HEK293 (cell line): Measurements from ENCODE around the gene KCTD18.
A peak's percentile ranks its signal among the peaks of the same experiment; 100 is the strongest.

Experiments
- CTCF ChIA-PET: fragments of 350-600 bp; formaldehyde crosslinking; extraction: SDS; loops from one replicate; lab custom pipeline; 2021; ENCODE audit warnings: antibody characterized with exemption; lab: Yijun Ruan, JAX
- POLR2A ChIA-PET: fragments of 300-600 bp; formaldehyde crosslinking; extraction: SDS; loops from one replicate; lab custom pipeline; 2020; ENCODE audit warnings: antibody characterized with exemption, inconsistent platforms; lab: Yijun Ruan, JAX
- H3K27ac ChIP-seq: fragments of 200-500 bp; sonication (Bioruptor generic); 2 replicates; pipeline ENCODE4 v1.5.1; 2014; ENCODE audit warnings: low read depth, low read length, control low read depth, inconsistent platforms; ENCODE audit errors: extremely low read depth
- H3K36me3 ChIP-seq, 2 experiments: fragments of 200-500 bp in 1 of 2; sonication (Bioruptor generic) in 1 of 2; 1 replicate in 1 of 2; 2 replicates in 1 of 2; pipeline ENCODE4 v1.5.1; 2014 to 2017; ENCODE audit warnings: inconsistent platforms in 2 of 2, low read length in 2 of 2; ENCODE audit not compliant: control insufficient read depth in 2 of 2, insufficient read depth in 1 of 2
- H3K4me1 ChIP-seq: fragments of 200-500 bp; sonication (Bioruptor generic); 2 replicates; pipeline ENCODE4 v1.5.1; 2014; ENCODE audit warnings: mild to moderate bottlenecking, low read length, inconsistent platforms; ENCODE audit not compliant: control insufficient read depth, insufficient read depth
- H3K4me3 ChIP-seq: 2 replicates; pipeline ENCODE4 v1.5.1; 2011; ENCODE audit warnings: low read depth, mild to moderate bottlenecking, control low read depth, low read length, moderate library complexity
- H3K9me3 ChIP-seq: fragments of 200-500 bp; sonication (Bioruptor generic); 2 replicates; pipeline ENCODE4 v1.5.1; 2014; ENCODE audit warnings: low read depth, low read length, inconsistent platforms; ENCODE audit not compliant: control insufficient read depth, insufficient read depth
- CTCF ChIP-seq: fragments of 450-650 bp; formaldehyde crosslinking; IDR thresholded peaks from 2 replicates; pipeline ENCODE4 v1.5.1; 2016; ENCODE audit warnings: missing biosample characterization, missing genetic modification characterization
- FEZF1 ChIP-seq: fragments of 450-650 bp; formaldehyde crosslinking; IDR thresholded peaks from 2 replicates; pipeline ENCODE4 v1.5.1; 2016; ENCODE audit warnings: missing biosample characterization, missing genetic modification characterization
- HIC1 ChIP-seq: fragments of 450-650 bp; formaldehyde crosslinking; IDR thresholded peaks from 2 replicates; pipeline ENCODE4 v1.5.1; 2016; ENCODE audit warnings: missing biosample characterization, missing genetic modification characterization
- KLF1 ChIP-seq: fragments of 450-650 bp; formaldehyde crosslinking; IDR thresholded peaks from 2 replicates; pipeline ENCODE4 v1.5.1; 2016; ENCODE audit warnings: missing biosample characterization, missing genetic modification characterization
- MZF1 ChIP-seq: fragments of 450-650 bp; formaldehyde crosslinking; IDR thresholded peaks from 2 replicates; pipeline ENCODE4 v1.5.1; 2017; ENCODE audit warnings: missing biosample characterization, missing genetic modification characterization, borderline replicate concordance
- PATZ1 ChIP-seq: fragments of 450-650 bp; formaldehyde crosslinking; IDR thresholded peaks from 2 replicates; pipeline ENCODE4 v1.5.1; 2016; ENCODE audit warnings: missing biosample characterization, missing genetic modification characterization
- REST ChIP-seq: fragments of 450-650 bp; formaldehyde crosslinking; IDR thresholded peaks from 2 replicates; pipeline ENCODE4 v1.5.1; 2016; ENCODE audit warnings: missing biosample characterization, missing genetic modification characterization
- SP7 ChIP-seq: fragments of 450-650 bp; formaldehyde crosslinking; IDR thresholded peaks from 2 replicates; pipeline ENCODE4 v1.5.1; 2016; ENCODE audit warnings: missing biosample characterization, missing genetic modification characterization
- ZFHX2 ChIP-seq: fragments of 450-650 bp; formaldehyde crosslinking; conservative IDR thresholded peaks from 2 replicates; pipeline ENCODE4 v1.5.1; 2016; ENCODE audit warnings: missing biosample characterization, missing genetic modification characterization
- ZNF146 ChIP-seq: fragments of 450-650 bp; formaldehyde crosslinking; IDR thresholded peaks from 2 replicates; pipeline ENCODE4 v1.5.1; 2016; ENCODE audit warnings: missing biosample characterization, missing genetic modification characterization
- ZNF174 ChIP-seq: fragments of 450-650 bp; formaldehyde crosslinking; IDR thresholded peaks from 2 replicates; pipeline ENCODE4 v1.5.0; 2017; ENCODE audit warnings: missing biosample characterization, mild to moderate bottlenecking, missing genetic modification characterization
- ZNF211 ChIP-seq: fragments of 450-650 bp; formaldehyde crosslinking; IDR thresholded peaks from 2 replicates; pipeline ENCODE4 v1.5.1; 2016; ENCODE audit warnings: low read depth, missing biosample characterization, missing genetic modification characterization
- ZNF366 ChIP-seq: fragments of 450-650 bp; formaldehyde crosslinking; conservative IDR thresholded peaks from 2 replicates; pipeline ENCODE4 v1.5.1; 2016; ENCODE audit warnings: missing biosample characterization, missing genetic modification characterization
- ZNF37A ChIP-seq: fragments of 450-650 bp; IDR thresholded peaks from 2 replicates; pipeline ENCODE4 v1.5.1; 2018; ENCODE audit warnings: missing biosample characterization, missing genetic modification characterization
- ZNF449 ChIP-seq: fragments of 450-650 bp; formaldehyde crosslinking; IDR thresholded peaks from 2 replicates; pipeline ENCODE4 v1.5.1; 2017; ENCODE audit warnings: missing biosample characterization, mild to moderate bottlenecking, missing genetic modification characterization, moderate library complexity
- ZNF501 ChIP-seq: fragments of 450-650 bp; formaldehyde crosslinking; IDR thresholded peaks from 2 replicates; pipeline ENCODE4 v1.5.1; 2016; ENCODE audit warnings: missing biosample characterization, missing genetic modification characterization
- ZNF558 ChIP-seq: fragments of 450-650 bp; formaldehyde crosslinking; IDR thresholded peaks from 2 replicates; pipeline ENCODE4 v1.5.1; 2016; ENCODE audit warnings: missing biosample characterization, missing genetic modification characterization
- ZNF596 ChIP-seq: fragments of 450-650 bp; IDR thresholded peaks from 2 replicates; pipeline ENCODE4 v1.5.0; 2018; ENCODE audit warnings: missing biosample characterization, mild to moderate bottlenecking, missing genetic modification characterization, moderate library complexity
- ZNF660 ChIP-seq: fragments of 450-650 bp; IDR thresholded peaks from 2 replicates; pipeline ENCODE4 v1.5.1; 2018; ENCODE audit warnings: missing biosample characterization, mild to moderate bottlenecking, missing genetic modification characterization
- ZNF76 ChIP-seq: fragments of 450-650 bp; formaldehyde crosslinking; IDR thresholded peaks from 2 replicates; pipeline ENCODE4; 2016; ENCODE audit warnings: low read depth, missing biosample characterization, missing genetic modification characterization, borderline replicate concordance
- ZNF785 ChIP-seq: fragments of 450-650 bp; formaldehyde crosslinking; IDR thresholded peaks from 2 replicates; pipeline ENCODE4 v1.5.1; 2016; ENCODE audit warnings: missing biosample characterization, missing genetic modification characterization
- TF ChIP-seq, protein P1 (sequence below): IDR thresholded peaks from 2 replicates; pipeline ENCODE4 v1.6.1; 2011; ENCODE audit warnings: mild to moderate bottlenecking, low read depth, low read length, borderline replicate concordance

Gene KCTD18

DNA sequence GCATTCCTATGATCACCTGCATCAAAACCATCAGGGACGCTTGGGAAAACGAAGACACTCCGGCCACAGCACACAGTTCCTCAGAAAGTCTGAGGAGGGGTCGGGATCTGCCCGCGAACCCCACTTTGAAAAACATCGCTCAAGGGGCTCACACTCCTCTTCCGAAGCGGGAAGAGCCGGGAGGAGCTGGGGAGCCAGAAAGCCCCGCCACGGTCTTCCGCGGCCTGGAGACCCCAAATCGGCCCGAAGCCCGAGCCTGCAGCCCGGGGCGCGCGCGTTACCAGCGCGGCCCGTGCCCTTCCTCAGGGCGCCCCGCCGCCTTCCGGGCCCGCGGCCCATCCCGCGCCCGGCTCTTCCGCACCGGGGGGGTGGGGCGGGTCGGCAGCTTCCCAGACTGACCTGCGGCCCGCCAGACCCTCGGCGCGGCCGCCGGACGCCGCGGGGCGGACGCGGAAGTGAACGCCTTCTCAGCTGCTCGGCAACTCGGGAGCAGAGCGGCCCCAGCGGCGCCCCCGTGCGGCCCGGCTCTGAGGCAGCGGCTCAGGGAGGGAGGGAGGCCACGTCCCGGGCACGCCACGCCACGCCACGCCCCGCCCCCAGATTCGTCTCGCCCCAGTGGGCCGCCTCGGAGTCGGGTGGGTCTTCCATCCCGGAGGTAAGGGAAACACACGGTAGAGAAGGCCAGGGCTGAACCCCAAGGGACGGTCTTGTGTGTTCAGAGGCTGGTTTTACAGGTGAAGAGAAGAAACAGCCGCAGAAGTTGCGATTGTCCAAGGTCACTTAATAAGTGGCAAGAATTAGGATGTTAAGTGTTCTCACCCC is at the start of gene KCTD18:
Gene KCTD18, minus strand, starts transcription at position 457 of the 822 bp plus-strand sequence. CDS start 3,052 bp downstream, outside the sequence.
- Histone ChIP-seq H3K4me3 (peak within 1 kb of the TSS; percentile 67), H3K9me3 (no peaks in the 10 kb centered on the region), H3K36me3 (peaks cover under 1 to 7% of the 10 kb centered on the region in 2 experiments; a peak in 2 of 3 replicates), H3K27ac (peak within 1 kb of the TSS; percentile 62; the same call in 1 of the 2 replicates), H3K4me1 (no peaks in the 10 kb centered on the region)
- ChIA-PET POLR2A (interaction anchor here (1.6 kb wide), 1 partner anchor 17 kb away, joined by 3 read pairs; the partner anchor contains the start of gene SGO2), CTCF (interaction anchor here (0.6 to 2.9 kb wide), 11 partner anchors 12 to 925 kb away, joined by 3 to 16 read pairs (median 3); no protein-coding TSS in a partner anchor)
- no peak for TF ChIP-seq ZNF146 (tag by site-specific recombination)
- TF ChIP-seq SP7 (tag by site-specific recombination): 0 out of 2 replicates have a peak, but pooled peaks have one; percentile 36
- TF ChIP-seq, protein P1, sequence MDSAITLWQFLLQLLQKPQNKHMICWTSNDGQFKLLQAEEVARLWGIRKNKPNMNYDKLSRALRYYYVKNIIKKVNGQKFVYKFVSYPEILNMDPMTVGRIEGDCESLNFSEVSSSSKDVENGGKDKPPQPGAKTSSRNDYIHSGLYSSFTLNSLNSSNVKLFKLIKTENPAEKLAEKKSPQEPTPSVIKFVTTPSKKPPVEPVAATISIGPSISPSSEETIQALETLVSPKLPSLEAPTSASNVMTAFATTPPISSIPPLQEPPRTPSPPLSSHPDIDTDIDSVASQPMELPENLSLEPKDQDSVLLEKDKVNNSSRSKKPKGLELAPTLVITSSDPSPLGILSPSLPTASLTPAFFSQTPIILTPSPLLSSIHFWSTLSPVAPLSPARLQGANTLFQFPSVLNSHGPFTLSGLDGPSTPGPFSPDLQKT: no peak
- TF ChIP-seq ZNF785 (tag by site-specific recombination): peak; percentile 97
- TF ChIP-seq ZNF596 (tag by site-specific recombination): peak; percentile 11; the same call in 1 of the 2 replicates
- peak; percentile 52; the same call in 1 of the 2 replicates for TF ChIP-seq ZNF76 (tag by site-specific recombination)
- TF ChIP-seq ZNF211 (tag by site-specific recombination): no peak
- TF ChIP-seq HIC1: peak; percentile 26; the same call in 1 of the 2 replicates
- TF ChIP-seq KLF1: peak; percentile 45
- no peak for TF ChIP-seq MZF1 (tag by site-specific recombination)
- TF ChIP-seq ZNF558 (tag by site-specific recombination): no peak
- peak; percentile 49; the same call in 1 of the 2 replicates for TF ChIP-seq PATZ1
- peak; percentile 78 for TF ChIP-seq CTCF (tag by site-specific recombination)
- TF ChIP-seq ZNF37A (tag by site-specific recombination): no peak
- no peak for TF ChIP-seq FEZF1 (tag by site-specific recombination)
- no peak for TF ChIP-seq ZNF174 (tag by site-specific recombination)
- TF ChIP-seq ZNF501: no peak
- TF ChIP-seq ZNF449 (tag by site-specific recombination): no peak
- TF ChIP-seq REST (tag by site-specific recombination): no peak
- TF ChIP-seq ZNF660 (tag by site-specific recombination): peak; percentile 81; the same call in 1 of the 2 replicates
- TF ChIP-seq ZNF366: peak; percentile 31; the same call in 1 of the 2 replicates
- TF ChIP-seq ZFHX2 (tag by site-specific recombination): peak; percentile 44
